SU-DHL-6 (cell line): ENCODE data around the gene RASD1.

Experiments
- EZH2phosphoT487 ChIP-seq: fragments of 200-600 bp; sonication (generic), shearing (Covaris generic); conservative IDR thresholded peaks from 2 replicates; pipeline ENCODE4 v1.6.1; 2018; ENCODE audit warnings: mild to moderate bottlenecking, antibody characterized with exemption, low read length, moderate library complexity, mixed read lengths
- TF ChIP-seq, protein P1 (sequence below): fragments of 200-600 bp; sonication (generic); IDR thresholded peaks from one replicate; pipeline ENCODE4 v1.5.1; 2017; ENCODE audit warnings: antibody characterized with exemption, mild to moderate bottlenecking, low read length, moderate library complexity; ENCODE audit not compliant: insufficient read depth, poor library complexity, severe bottlenecking

GRCh38 chr17:17505151-17505550 lies 9.0 kb upstream of the RASD1 start:
- TF ChIP-seq, protein P1, sequence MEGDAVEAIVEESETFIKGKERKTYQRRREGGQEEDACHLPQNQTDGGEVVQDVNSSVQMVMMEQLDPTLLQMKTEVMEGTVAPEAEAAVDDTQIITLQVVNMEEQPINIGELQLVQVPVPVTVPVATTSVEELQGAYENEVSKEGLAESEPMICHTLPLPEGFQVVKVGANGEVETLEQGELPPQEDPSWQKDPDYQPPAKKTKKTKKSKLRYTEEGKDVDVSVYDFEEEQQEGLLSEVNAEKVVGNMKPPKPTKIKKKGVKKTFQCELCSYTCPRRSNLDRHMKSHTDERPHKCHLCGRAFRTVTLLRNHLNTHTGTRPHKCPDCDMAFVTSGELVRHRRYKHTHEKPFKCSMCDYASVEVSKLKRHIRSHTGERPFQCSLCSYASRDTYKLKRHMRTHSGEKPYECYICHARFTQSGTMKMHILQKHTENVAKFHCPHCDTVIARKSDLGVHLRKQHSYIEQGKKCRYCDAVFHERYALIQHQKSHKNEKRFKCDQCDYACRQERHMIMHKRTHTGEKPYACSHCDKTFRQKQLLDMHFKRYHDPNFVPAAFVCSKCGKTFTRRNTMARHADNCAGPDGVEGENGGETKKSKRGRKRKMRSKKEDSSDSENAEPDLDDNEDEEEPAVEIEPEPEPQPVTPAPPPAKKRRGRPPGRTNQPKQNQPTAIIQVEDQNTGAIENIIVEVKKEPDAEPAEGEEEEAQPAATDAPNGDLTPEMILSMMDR: no peak
- TF ChIP-seq EZH2phosphoT487: no peak
